Fibroblast of pulmonary artery (primary cell): ENCODE measurements around the gene SYNCRIP.

ENCODE experiments used
- DNase-seq: peaks from one replicate; pipeline ENCODE4 v3.0.0-alpha.2; 2010; ENCODE audit warnings: low read depth
- H3K4me3 ChIP-seq: replicated peaks from 2 replicates; pipeline ENCODE4 v1.5.1; 2011; ENCODE audit warnings: low read depth, mild to moderate bottlenecking, control low read depth, low read length, moderate library complexity
- CTCF ChIP-seq: IDR thresholded peaks from 2 replicates; pipeline ENCODE4 v1.5.1; 2011; ENCODE audit warnings: mild to moderate bottlenecking, control low read depth, low read length, inconsistent platforms; ENCODE audit errors: missing control alignments

Gene SYNCRIP

GRCh38 chr6:85620308-85620707 lies 22.4 kb downstream of the SYNCRIP start:
- no peak overlapping the region for H3K4me3 ChIP-seq
- TF ChIP-seq CTCF: no peak
- DNase-seq: peak; percentile 10

GRCh38 chr6:85614780-85615179 lies 27.9 kb downstream of the SYNCRIP start:
- TF ChIP-seq CTCF: no peak
- H3K4me3 ChIP-seq: no peak overlapping the region
- no peak for DNase-seq

GRCh38 chr6:85612690-85613474 lies 29.8 kb downstream of the SYNCRIP start:
- no peak overlapping the region for H3K4me3 ChIP-seq
- DNase-seq: no peak
- no peak for TF ChIP-seq CTCF

GRCh38 chr6:85610182-85610895 lies 32.3 kb downstream of the SYNCRIP start:
- H3K4me3 ChIP-seq: no peak overlapping the region

GRCh38 chr6:85602100-85602499 lies 40.6 kb downstream of the SYNCRIP start:
- H3K4me3 ChIP-seq: no peak overlapping the region
- TF ChIP-seq CTCF: no peak
- no peak for DNase-seq

More at GRCh38 chr6:85610182-85610895, 32.3 kb downstream of the SYNCRIP start:
- TF ChIP-seq CTCF: no peak
- DNase-seq: no peak

- DNase-seq: no peak
- H3K4me3 ChIP-seq: no peak overlapping the region
- no peak for TF ChIP-seq CTCF
These were observed 41.9 kb downstream of the SYNCRIP start for GRCh38 chr6:85600713-85601313.
